HG03196 (cell line): ENCODE measurements around the gene SNX1.

Experiments
- ATAC-seq: cut with Tn5 transposase; IDR thresholded peaks from one replicate; pipeline ENCODE4 v1.9.1; 2021; ENCODE audit not compliant: unreplicated experiment

SNX1 gene

DNA sequence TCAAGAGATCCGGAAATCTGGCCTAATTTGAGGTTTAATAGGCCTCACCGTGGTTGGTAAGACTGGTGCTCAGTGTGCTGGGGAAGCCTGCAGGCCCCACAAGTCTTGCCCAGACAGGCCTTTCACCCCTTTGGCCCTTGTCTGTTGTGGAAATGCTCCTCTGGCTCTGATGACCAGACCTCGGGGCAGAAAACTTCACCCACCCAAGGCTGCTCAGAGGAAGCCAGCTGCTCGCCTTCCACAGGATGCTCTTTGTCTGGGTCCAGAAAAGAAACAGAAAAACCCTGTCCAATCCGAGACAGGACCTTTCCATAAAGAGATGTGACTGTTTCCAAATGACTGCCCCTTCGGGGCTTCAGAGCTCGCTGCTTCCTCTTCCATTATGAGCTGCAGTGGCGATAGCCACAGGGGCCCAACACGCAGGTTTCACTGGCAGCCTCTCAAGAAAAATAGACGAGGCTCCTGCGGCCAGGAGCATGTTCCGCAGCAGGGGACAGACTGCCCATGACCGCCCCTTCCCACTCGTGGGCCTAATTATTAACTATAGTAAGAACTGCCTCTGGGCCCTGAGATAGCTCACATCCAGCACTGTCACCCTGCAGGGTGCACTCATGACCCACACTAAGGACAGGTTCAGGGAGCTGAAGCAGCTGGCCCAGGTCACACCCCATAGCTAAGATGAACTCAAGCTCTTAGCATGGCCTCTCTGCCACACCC is 48.9 kb downstream of the SNX1 start:
- peak; percentile 52 for ATAC-seq

DNA sequence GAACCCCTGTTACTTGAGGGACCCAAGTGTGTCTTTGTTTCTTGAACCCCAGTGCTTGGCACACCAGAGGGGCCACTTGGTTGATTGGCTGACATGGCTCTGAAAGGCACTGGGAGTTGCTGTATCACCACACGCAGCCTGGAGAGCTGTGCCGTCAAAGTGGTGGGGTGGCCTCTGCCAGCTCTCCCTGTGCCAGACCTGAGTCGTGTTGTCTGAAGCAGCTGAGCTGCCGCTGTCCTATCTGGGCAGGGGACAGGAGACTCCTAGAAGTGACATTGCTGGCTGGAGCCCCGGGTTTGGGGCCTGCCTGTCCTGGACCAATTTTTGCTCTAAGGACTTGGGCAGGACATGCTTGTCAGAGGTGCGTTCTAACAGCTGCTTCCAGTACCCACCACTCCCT is 50.3 kb downstream of the SNX1 start:
- ATAC-seq: no peak

- ATAC-seq: no peak
Measured at GRCh38 chr15:64146520-64146884, 50.7 kb downstream of the SNX1 start.

GRCh38 chr15:64146885-64147681 is 51.3 kb downstream of the SNX1 start:
- no peak for ATAC-seq

GRCh38 chr15:64148168-64148567 is 52.4 kb downstream of the SNX1 start:
- ATAC-seq: no peak

GRCh38 chr15:64148581-64148980 is 52.8 kb downstream of the SNX1 start:
- no peak for ATAC-seq

GRCh38 chr15:64149424-64149823 is 53.6 kb downstream of the SNX1 start:
- ATAC-seq: no peak

DNA sequence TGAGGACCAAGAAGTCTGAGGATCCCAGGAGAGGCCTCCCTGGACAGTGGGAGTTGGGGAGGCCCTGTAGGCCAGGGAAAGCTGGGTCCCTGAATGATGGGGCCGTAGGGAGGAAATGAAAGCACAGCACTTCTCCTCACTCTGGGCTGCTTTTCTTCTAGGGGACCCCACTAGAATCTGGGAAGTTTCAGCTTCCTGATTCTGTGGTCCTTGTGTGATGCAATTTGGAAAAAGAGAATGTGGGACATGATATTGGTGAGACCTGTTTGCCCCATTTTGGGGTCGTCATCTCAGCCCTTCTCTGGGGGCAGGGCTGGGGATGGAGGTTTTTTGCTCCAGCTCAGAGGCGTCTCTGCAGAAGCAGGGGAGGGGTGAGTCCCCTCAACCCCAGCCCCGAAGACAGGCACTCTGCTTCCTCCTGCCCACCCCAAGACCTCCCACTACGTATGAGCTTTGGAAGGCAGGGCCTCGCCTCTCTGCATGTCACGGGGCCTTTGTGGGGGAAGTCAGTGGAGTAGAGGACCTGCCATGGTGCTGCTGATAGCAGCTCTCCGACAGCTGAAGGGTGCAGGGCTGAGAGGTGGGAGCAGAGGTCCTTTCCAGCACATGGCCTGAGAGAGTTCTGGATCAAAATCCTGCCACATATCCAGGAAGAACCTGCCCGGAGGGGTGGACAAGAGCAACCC is 54.3 kb downstream of the SNX1 start:
- no peak for ATAC-seq

DNA sequence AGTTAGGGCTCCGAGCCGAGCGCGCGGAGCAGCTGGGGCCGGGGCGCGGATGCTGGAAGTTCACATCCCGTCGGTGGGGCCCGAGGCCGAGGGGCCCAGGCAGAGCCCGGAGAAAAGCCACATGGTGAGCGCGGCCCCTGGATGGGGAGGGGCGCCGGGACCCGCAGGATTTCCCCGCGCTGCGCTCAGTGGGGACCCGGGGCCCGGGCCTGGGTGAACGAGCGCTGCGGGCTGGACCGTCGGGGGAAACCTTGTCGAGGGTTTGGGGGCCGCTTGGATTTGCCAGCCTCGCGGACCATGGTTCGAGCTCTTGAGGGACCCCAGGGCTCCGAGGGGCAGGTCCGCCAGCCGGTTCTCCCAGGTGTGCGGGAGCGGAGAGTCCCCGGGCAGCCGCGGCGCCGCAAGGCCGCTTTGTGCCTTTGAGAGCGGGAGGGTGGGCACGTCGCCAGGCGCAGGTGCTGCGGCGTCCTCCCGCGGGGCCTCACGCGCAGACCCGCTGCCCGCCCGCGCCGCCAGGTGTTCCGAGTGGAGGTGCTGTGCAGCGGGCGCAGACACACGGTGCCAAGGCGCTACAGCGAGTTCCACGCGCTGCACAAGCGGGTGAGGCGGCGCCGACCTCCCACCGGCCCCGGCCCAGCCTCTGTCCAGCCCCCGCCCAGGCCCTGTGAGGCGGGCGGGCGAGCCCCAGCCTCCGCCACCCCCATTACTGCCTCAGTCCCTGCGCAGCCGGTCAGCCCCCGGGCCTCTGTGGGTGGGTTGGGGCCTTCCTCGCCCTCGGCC is 56.1 kb downstream of the SNX1 start, which contains the start of gene SNX22:
Gene SNX22 (plus strand): TSS at position 5 of the 780 bp plus-strand sequence. CDS start 45 bp downstream, at position 50.
- peak; percentile 8 for ATAC-seq

DNA sequence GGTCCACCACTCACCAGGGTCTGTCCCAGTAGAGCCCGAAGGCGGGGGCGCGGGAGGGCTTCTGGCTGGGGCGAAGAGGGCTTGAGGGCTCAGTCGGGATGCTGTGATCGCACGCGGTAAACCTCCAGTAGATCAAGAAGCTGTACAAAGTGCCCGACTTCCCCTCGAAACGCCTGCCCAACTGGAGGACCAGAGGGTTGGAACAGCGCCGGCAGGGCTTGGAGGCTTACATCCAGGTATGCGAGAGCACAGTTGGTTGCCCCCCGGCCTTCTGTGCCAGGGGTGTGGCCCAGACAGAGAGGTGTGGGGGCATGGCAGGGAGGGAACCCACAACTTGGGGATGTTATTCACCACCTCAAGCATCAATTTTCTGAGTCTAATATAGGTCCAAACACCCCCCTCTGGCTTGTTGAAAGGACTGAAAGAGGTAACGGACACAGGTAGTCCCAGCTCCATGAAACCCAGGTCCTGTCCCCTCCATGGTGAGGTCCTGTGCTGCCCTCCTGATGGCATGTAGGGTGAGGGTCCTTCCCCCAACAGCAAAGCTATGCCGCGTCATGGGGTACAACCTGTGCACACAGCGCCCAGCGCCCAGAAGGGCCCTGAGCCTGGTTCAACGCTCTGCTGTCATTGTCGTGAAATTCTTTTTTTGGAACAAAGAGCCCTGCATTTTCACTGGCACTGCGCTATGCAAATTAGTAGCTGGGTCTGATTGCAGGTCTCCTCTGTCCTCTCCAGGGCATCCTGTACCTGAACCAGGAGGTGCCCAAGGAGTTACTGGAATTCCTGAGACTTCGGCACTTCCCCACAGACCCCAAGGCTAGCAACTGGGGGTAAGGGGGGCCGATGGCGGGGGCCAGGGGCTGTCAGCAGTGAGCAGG is 57.0 kb downstream of the SNX1 start:
- no peak for ATAC-seq

DNA sequence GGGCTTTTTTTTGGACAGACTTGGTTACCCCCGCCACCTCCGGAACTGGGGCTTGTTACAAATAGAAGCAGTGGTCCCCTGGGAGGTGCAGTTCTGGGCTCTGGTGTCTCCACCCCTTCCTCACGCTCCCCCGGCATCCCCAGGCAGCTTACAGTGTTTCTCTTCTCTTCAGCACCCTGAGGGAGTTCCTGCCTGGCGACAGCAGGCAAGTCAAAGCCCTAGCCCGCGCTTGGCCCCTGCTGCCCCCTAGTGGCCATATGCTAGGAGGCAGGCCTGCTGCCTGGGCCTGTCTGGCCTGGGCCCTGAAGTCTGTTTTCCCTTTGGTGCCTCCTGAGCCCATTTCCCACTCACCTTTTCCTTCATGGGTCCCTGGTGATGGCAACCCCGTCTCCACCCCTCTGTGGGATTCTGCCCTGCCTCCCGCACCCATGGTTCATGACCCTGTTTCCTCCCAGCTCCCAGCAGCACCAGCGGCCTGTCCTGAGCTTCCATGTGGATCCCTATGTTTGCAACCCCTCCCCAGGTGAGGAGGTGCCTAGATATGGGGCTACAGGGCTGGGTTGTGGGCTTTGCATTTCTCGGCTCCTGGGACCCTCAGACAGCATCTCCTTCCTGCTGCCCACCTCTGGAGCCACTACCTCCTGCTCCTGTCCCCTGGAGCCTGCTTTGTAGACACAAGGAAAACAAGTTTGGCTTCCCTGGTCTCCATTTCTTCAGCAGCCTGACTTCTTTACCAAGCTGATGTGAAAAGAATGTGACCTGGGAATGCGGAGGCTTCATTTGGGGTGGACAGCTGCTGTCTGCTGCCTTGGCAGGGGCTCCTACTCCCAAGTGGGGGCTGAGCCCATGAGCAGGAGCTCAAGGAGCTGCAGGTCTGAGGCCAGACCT is 57.9 kb downstream of the SNX1 start:
- ATAC-seq: peak; percentile 55

GRCh38 chr15:64155802-64156651 is 60.2 kb downstream of the SNX1 start:
- no peak for ATAC-seq

DNA sequence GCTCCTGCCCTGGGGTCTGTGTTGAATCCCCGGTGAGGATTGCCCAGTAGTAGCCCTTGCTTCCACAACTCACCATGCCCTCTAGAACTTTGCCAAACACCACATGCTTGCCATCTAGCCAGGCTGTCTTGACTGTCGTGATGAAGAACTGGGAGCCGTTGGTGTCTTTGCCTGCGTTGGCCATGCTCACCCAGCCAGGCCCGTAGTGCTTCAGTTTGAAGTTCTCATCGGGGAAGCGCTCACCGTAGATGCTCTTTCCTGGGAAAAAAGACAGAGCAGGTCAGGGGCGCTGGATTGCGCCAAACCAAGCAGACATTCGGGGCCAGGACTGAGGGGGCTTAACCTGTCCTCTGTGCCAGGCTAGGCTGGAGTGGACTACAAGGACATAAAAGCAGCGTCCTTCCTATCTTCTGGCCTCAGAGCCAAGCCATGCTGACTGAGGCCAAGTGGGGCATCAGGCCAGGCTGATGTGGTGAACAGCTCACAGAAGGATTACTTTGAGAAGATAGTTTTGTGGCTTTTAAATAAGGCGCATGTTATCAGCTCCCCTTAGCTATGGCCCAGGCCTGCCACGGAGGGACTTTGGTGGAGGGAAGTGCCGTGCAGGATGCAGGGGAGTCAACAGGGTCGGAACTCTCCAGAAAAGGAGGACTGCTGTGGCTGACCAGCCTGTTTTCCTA is 61.0 kb downstream of the SNX1 start:
- ATAC-seq: no peak

DNA sequence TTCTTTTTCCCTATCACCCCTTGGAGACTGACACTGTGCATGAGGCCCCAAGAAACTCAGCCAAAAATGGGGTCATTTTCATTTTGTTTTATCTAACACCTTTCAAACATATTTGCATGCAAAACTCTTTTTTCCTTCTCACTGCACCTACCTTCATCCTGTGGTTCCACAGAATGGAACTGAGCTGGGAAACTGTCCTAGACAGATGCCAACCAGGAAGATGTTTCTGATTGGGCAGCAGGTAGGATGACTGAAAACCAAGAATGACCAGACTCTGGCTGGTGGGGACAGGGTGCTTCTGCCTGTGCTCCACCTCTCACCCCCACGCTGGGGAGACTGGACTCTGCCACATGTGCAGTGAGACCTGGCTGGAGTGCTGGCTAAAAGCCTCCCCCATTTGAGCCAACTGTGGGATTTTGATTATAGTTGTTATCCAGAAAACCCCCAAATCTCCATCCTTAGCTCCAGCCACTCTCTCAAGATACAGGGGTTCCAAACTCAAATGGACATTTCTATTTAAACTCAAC is 61.9 kb downstream of the SNX1 start:
- no peak for ATAC-seq

DNA sequence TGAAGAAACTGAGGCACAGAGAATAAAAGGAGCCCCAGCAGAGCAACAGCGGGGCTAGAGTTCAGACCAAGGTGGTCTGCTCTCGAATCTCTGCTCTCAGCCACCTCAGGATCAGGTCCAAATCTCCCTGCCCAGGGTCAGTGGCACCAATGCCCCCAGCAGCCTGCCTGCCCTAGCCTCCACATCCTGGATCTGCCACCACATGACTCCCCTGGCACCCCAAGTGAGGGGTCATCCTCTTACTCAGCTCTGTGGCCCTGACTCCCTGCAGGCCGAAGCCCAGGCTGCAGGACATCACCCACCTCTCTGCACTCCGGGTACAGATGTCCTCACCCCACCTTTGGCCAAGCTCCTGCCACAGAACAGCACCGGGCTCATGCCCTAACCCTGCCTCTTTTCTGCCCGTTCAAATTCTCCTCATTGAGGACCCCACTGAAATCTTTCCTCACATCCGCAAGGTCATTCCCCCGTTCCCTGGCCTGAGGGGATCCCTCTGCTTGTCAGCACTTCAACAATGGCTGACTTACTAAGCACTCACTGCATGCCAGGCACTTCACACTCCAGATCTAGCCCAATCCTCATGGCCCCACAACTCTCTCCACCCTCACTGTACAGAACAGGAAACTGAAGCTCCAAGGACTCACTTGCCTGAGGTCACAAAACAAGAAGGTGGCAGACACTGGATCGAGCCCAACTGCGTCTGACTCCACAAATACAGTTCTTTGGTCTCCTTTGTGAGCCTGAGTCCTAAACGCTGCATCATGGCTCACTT is 62.8 kb downstream of the SNX1 start:
- no peak for ATAC-seq

DNA sequence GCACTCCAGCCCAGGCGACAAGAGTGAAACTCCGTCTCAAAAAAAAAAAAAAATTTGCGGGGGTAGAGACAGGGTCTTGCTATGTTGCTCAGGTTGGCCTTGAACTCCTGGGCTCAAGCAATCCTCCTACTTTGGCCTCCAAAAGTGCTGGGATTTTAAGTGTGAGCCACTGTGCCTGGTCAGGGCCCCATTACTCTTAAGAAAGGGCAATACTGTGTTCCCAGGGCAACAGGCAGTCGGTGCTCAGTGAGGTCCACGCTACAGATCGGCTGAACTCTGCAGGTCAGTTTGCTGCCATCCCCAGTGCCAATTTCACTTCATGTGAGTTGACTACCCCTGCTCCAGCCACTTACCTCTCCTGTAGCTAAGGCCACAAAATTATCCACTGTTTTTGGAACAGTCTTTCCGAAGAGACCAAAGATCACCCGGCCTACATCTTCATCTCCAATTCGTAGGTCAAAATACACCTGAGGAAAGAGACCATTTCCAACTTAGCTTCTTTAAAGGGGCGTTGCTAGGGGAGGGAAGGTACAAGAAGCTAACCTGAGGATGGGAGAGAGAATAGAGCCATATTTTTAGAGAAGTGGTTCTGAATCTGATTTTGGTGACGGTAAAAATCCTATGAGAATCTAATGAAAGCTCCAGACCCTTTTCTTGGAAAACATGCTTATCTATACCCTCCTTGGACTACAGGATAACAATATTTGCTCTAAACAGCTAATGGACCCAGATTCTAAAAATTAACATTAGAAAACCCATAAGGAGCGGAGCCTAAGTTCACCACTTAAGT is 66.1 kb downstream of the SNX1 start:
- no peak for ATAC-seq
